Muscle layer of colon (tissue), 2 donors: ENCODE results near the gene NUDT12.

ENCODE experiments used
- H3K27ac ChIP-seq: one replicate; pipeline ENCODE4 v1.7.0; 2013; ENCODE audit warnings: low read depth, mild to moderate bottlenecking, low read length, moderate library complexity
- H3K27me3 ChIP-seq, 2 donors: one replicate each; pipeline ENCODE4 v1.7.0; 2013; ENCODE audit warnings: low read length in 2 of 2, mild to moderate bottlenecking in 2 of 2; ENCODE audit not compliant: insufficient read depth in 2 of 2, control insufficient read depth in 1 of 2
- H3K36me3 ChIP-seq: one replicate; pipeline ENCODE4 v1.7.0; 2013; ENCODE audit warnings: mild to moderate bottlenecking, low read length; ENCODE audit not compliant: insufficient read depth
- H3K4me1 ChIP-seq: one replicate; pipeline ENCODE4 v1.7.0; 2013; ENCODE audit warnings: mild to moderate bottlenecking, low read length; ENCODE audit not compliant: insufficient read depth
- H3K4me3 ChIP-seq, 2 donors: one replicate each; pipeline ENCODE4 v1.7.0; 2013; ENCODE audit warnings: low read length in 2 of 2, low read depth in 1 of 2, mild to moderate bottlenecking in 1 of 2, moderate library complexity in 1 of 2
- H3K9ac ChIP-seq: one replicate; pipeline ENCODE4 v1.7.0; 2013; ENCODE audit warnings: low read length
- H3K9me3 ChIP-seq: one replicate; pipeline ENCODE4 v1.7.0; 2013; ENCODE audit warnings: mild to moderate bottlenecking, low read length
- donor health status: abdominal sarcoma.
- donor health status: Adenocarcinoma of cecum.

The NUDT12 gene

GRCh38 chr5:103573411-103573810, 10.8 kb upstream of the NUDT12 start:
- Histone ChIP-seq H3K27ac (no peak overlapping the region), H3K9ac (no peak overlapping the region), H3K9me3 (no peaks in the 10 kb centered on the region), H3K36me3 (no peaks in the 10 kb centered on the region), H3K4me1 (no peaks in the 10 kb centered on the region), H3K4me3 (no peak overlapping the region), H3K27me3 (no peaks in the 10 kb centered on the region)

- Histone ChIP-seq H3K9me3 (no peaks in the 10 kb centered on the region), H3K4me1 (no peaks in the 10 kb centered on the region), H3K9ac (no peak overlapping the region), H3K27me3 (no peaks in the 10 kb centered on the region), H3K27ac (no peak overlapping the region), H3K4me3 (no peak overlapping the region), H3K36me3 (no peaks in the 10 kb centered on the region)
These were observed 9.9 kb upstream of the NUDT12 start for GRCh38 chr5:103572454-103572853.

- H3K27ac ChIP-seq, result no peak overlapping the region
- H3K9ac ChIP-seq, result no peak overlapping the region
- no peaks in the 10 kb centered on the region for H3K4me1 ChIP-seq
- no peak overlapping the region for H3K4me3 ChIP-seq
- H3K27me3 ChIP-seq, result no peaks in the 10 kb centered on the region
- no peaks in the 10 kb centered on the region for H3K9me3 ChIP-seq
- H3K36me3 ChIP-seq, result no peaks in the 10 kb centered on the region
These were observed 9.1 kb upstream of the NUDT12 start for GRCh38 chr5:103571730-103572129.

- no peaks in the 10 kb centered on the region for H3K36me3 ChIP-seq
- no peak overlapping the region for H3K9ac ChIP-seq
- H3K27ac ChIP-seq, result no peak overlapping the region
- H3K4me3 ChIP-seq, result no peak overlapping the region
- no peaks in the 10 kb centered on the region for H3K27me3 ChIP-seq
- H3K9me3 ChIP-seq, result no peaks in the 10 kb centered on the region
- no peaks in the 10 kb centered on the region for H3K4me1 ChIP-seq
These were observed 6.9 kb upstream of the NUDT12 start for GRCh38 chr5:103569313-103570060.

GRCh38 chr5:103565719-103566118, 3.1 kb upstream of the NUDT12 start:
- Histone ChIP-seq H3K4me1 (peaks cover 12% of the 10 kb centered on the region), H3K27ac (no peak overlapping the region), H3K27me3 (no peaks in the 10 kb centered on the region), H3K36me3 (no peaks in the 10 kb centered on the region), H3K9me3 (no peaks in the 10 kb centered on the region), H3K9ac (no peak overlapping the region), H3K4me3 (no peak overlapping the region)

- H3K9me3 ChIP-seq, result no peaks in the 10 kb centered on the region
- H3K27me3 ChIP-seq, result no peaks in the 10 kb centered on the region
- H3K27ac ChIP-seq, result peak overlapping the region; percentile 50
- peaks cover 9% of the 10 kb centered on the region for H3K36me3 ChIP-seq
- H3K4me1 ChIP-seq, result peaks cover 12% of the 10 kb centered on the region
- peak overlapping the region; percentile 90 for H3K9ac ChIP-seq
- H3K4me3 ChIP-seq, result peak overlapping the region; percentile 75 to 91
These were observed 720 bp downstream of the NUDT12 start for GRCh38 chr5:103561685-103562452.

- H3K4me1 ChIP-seq, result peaks cover 12% of the 10 kb centered on the region
- H3K9me3 ChIP-seq, result no peaks in the 10 kb centered on the region
- H3K27ac ChIP-seq, result no peak overlapping the region
- no peak overlapping the region for H3K9ac ChIP-seq
- H3K36me3 ChIP-seq, result peaks cover 10% of the 10 kb centered on the region
- no peak overlapping the region for H3K4me3 ChIP-seq
- H3K27me3 ChIP-seq, result no peaks in the 10 kb centered on the region
These were observed 1.8 kb downstream of the NUDT12 start for GRCh38 chr5:103560826-103561225.

- no peaks in the 10 kb centered on the region for H3K27me3 ChIP-seq
- H3K4me1 ChIP-seq, result peaks cover 4% of the 10 kb centered on the region
- H3K9me3 ChIP-seq, result no peaks in the 10 kb centered on the region
- H3K4me3 ChIP-seq, result no peak overlapping the region
- no peak overlapping the region for H3K27ac ChIP-seq
- no peak overlapping the region for H3K9ac ChIP-seq
- H3K36me3 ChIP-seq, result no peaks in the 10 kb centered on the region
These were observed 15.7 kb downstream of the NUDT12 start for GRCh38 chr5:103546858-103547257.

GRCh38 chr5:103542441-103542840, 20.1 kb downstream of the NUDT12 start:
- H3K4me1 ChIP-seq, result peaks cover 4% of the 10 kb centered on the region
- no peaks in the 10 kb centered on the region for H3K9me3 ChIP-seq
- H3K4me3 ChIP-seq, result no peak overlapping the region
- H3K36me3 ChIP-seq, result no peaks in the 10 kb centered on the region
- H3K9ac ChIP-seq, result no peak overlapping the region
- H3K27ac ChIP-seq, result no peak overlapping the region
- H3K27me3 ChIP-seq, result no peaks in the 10 kb centered on the region

GRCh38 chr5:103541569-103541968, 21.0 kb downstream of the NUDT12 start:
- no peaks in the 10 kb centered on the region for H3K4me1 ChIP-seq
- no peaks in the 10 kb centered on the region for H3K9me3 ChIP-seq
- no peak overlapping the region for H3K9ac ChIP-seq
- no peaks in the 10 kb centered on the region for H3K36me3 ChIP-seq
- H3K4me3 ChIP-seq, result no peak overlapping the region
- no peaks in the 10 kb centered on the region for H3K27me3 ChIP-seq
- H3K27ac ChIP-seq, result no peak overlapping the region

GRCh38 chr5:103541114-103541513, 21.5 kb downstream of the NUDT12 start:
- Histone ChIP-seq H3K4me1 (no peaks in the 10 kb centered on the region), H3K4me3 (no peak overlapping the region), H3K27me3 (no peaks in the 10 kb centered on the region), H3K9me3 (no peaks in the 10 kb centered on the region), H3K36me3 (no peaks in the 10 kb centered on the region), H3K9ac (no peak overlapping the region), H3K27ac (no peak overlapping the region)
